DND-41 (cell line): ENCODE measurements around the gene C17orf107.

Source experiments
- EZH2 ChIP-seq: IDR thresholded peaks from 3 replicates; pipeline ENCODE4 v1.6.1; 2012; ENCODE audit warnings: borderline replicate concordance, low read depth, mild to moderate bottlenecking, moderate library complexity, low read length, inconsistent platforms; ENCODE audit not compliant: severe bottlenecking
- TF ChIP-seq, protein P1 (sequence below): IDR thresholded peaks from 2 replicates; pipeline ENCODE4 v1.5.1; 2012; ENCODE audit warnings: borderline replicate concordance, low read length, moderate library complexity, mild to moderate bottlenecking; ENCODE audit not compliant: poor library complexity, severe bottlenecking; ENCODE audit errors: extremely low read depth

DNA sequence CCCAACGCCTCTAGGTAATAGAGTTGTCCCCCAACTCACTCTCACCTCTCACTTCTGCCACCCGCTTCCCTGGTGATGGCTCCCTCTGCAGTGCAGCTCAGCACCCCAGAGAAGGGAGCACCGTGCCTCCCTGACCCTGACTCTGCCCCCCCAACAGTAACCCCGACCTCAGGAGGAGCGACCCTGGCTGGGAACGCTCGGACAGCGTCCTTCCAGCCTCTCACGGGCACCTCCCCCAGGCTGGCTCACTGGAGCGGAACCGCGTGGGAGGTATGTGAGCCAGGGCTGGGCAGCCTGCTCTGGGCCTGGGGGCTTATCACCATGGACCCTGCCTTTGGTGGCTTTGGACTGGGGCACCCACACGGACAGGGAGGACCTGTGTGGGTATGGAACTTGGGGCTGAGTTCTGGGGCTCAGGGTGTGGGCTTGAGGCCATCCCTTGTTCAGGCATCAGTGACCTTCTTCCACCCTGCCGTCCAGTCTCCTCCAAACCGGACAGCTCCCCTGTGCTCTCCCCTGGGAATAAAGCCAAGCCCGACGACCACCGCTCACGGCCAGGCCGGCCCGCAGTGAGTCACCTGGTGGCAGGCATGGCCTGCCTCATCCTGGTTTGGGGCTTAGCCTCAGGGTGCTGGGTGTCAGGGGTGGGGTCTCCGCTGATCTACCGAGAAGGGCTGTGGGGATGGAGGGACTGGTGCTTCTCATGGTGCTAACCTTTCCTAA is 6.7 kb upstream of the C17orf107 start:
- TF ChIP-seq, protein P1, sequence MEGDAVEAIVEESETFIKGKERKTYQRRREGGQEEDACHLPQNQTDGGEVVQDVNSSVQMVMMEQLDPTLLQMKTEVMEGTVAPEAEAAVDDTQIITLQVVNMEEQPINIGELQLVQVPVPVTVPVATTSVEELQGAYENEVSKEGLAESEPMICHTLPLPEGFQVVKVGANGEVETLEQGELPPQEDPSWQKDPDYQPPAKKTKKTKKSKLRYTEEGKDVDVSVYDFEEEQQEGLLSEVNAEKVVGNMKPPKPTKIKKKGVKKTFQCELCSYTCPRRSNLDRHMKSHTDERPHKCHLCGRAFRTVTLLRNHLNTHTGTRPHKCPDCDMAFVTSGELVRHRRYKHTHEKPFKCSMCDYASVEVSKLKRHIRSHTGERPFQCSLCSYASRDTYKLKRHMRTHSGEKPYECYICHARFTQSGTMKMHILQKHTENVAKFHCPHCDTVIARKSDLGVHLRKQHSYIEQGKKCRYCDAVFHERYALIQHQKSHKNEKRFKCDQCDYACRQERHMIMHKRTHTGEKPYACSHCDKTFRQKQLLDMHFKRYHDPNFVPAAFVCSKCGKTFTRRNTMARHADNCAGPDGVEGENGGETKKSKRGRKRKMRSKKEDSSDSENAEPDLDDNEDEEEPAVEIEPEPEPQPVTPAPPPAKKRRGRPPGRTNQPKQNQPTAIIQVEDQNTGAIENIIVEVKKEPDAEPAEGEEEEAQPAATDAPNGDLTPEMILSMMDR = no peak
- no peak for TF ChIP-seq EZH2
